OCI-LY3 (cell line): ENCODE results near the gene MTHFD1L.

Experiments
- H2AFZ ChIP-seq: fragments of 200-600, 300-600 bp; shearing (Covaris generic); 2 replicates; pipeline ENCODE4 v1.6.0; 2014; ENCODE audit warnings: antibody characterized with exemption, low read depth, low read length
- H3K27ac ChIP-seq: fragments of 200-600, 300-600 bp; sonication (generic); 2 replicates; pipeline ENCODE4 v1.5.1; 2014; ENCODE audit warnings: mild to moderate bottlenecking, low read length, moderate library complexity, mixed read lengths
- H3K27me3 ChIP-seq: fragments of 200-600, 300-600 bp; sonication (generic); 2 replicates; pipeline ENCODE4 v1.6.1; 2014; ENCODE audit warnings: low read depth, low read length, mixed read lengths
- H3K36me3 ChIP-seq: fragments of 200-600, 300-600 bp; sonication (generic); replicated peaks from 2 replicates; pipeline ENCODE3; 2014; ENCODE audit warnings: low read depth, low read length, mixed read lengths
- H3K4me1 ChIP-seq: fragments of 300-600, 200-600 bp; sonication (generic); 2 replicates; pipeline ENCODE4 v1.6.1; 2014; ENCODE audit warnings: low read length, mixed read lengths
- H3K4me2 ChIP-seq: fragments of 200-600, 300-600 bp; sonication (generic); 2 replicates; pipeline ENCODE4 v1.6.1; 2014; ENCODE audit warnings: low read length, mixed read lengths
- H3K4me3 ChIP-seq: fragments of 300-600, 200-600 bp; sonication (generic); 2 replicates; pipeline ENCODE4 v1.5.1; 2014; ENCODE audit warnings: antibody characterized with exemption, mild to moderate bottlenecking, low read length, moderate library complexity
- H3K79me2 ChIP-seq: fragments of 300-600, 200-600 bp; shearing (Covaris generic); 2 replicates; pipeline ENCODE4 v1.6.1; 2014; ENCODE audit warnings: mild to moderate bottlenecking, low read length, mixed read lengths
- H3K9ac ChIP-seq: fragments of 300-600, 200-600 bp; shearing (Covaris generic); 2 replicates; pipeline ENCODE4 v1.6.0; 2014; ENCODE audit warnings: mild to moderate bottlenecking, low read length, moderate library complexity
- H3K9me3 ChIP-seq: fragments of 200-600, 300-600 bp; shearing (Covaris generic); 2 replicates; pipeline ENCODE4 v1.6.1; 2014; ENCODE audit warnings: low read length, mixed read lengths; ENCODE audit not compliant: insufficient read depth
- H4K20me1 ChIP-seq: fragments of 200-600, 300-600 bp; sonication (generic); 2 replicates; pipeline ENCODE4 v1.6.1; 2016; ENCODE audit warnings: low read length, mixed read lengths; ENCODE audit not compliant: insufficient read depth
- EZH2phosphoT487 ChIP-seq: fragments of 200-600 bp; shearing (Covaris generic); IDR thresholded peaks from 2 replicates; pipeline ENCODE4 v1.6.1; 2018; ENCODE audit warnings: antibody characterized with exemption, mixed run types, low read depth
- TF ChIP-seq, protein P1 (sequence below): fragments of 200-600, 300-600 bp; sonication (generic); IDR thresholded peaks from 2 replicates; pipeline ENCODE4 v1.5.1; 2014; ENCODE audit warnings: antibody characterized with exemption, low read length, low read depth

Gene MTHFD1L

DNA sequence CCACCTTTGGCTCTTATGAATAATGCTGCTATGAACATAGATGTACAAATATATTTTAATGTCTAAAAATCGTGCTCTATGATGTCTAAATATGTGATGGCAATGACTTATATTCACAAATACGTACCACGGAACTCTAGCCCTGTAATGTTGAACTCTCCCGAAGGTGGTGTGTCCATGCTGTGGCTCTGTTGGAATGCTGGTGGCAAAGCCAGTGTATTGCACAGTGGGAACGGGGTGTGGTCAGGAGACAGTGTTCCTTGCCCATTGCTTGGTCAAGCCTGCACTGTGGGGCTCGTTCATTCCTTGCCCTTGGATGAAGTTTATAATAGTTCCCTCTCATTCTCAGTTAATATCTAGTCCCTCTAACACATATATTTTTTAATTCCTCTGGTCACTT lies 109.6 kb downstream of the MTHFD1L start:
- Histone ChIP-seq H3K4me3 (no peak overlapping the region), H3K9ac (no peak overlapping the region), H3K27me3 (no peaks in the 10 kb centered on the region), H3K79me2 (no peaks in the 10 kb centered on the region), H3K36me3 (peaks cover under 1% of the 10 kb centered on the region), H2AFZ (no peak overlapping the region), H4K20me1 (no peaks in the 10 kb centered on the region), H3K4me2 (no peak overlapping the region), H3K27ac (no peak overlapping the region), H3K9me3 (no peaks in the 10 kb centered on the region), H3K4me1 (peaks cover 4% of the 10 kb centered on the region; the same call in 1 of the 2 replicates)
- TF ChIP-seq, protein P1, sequence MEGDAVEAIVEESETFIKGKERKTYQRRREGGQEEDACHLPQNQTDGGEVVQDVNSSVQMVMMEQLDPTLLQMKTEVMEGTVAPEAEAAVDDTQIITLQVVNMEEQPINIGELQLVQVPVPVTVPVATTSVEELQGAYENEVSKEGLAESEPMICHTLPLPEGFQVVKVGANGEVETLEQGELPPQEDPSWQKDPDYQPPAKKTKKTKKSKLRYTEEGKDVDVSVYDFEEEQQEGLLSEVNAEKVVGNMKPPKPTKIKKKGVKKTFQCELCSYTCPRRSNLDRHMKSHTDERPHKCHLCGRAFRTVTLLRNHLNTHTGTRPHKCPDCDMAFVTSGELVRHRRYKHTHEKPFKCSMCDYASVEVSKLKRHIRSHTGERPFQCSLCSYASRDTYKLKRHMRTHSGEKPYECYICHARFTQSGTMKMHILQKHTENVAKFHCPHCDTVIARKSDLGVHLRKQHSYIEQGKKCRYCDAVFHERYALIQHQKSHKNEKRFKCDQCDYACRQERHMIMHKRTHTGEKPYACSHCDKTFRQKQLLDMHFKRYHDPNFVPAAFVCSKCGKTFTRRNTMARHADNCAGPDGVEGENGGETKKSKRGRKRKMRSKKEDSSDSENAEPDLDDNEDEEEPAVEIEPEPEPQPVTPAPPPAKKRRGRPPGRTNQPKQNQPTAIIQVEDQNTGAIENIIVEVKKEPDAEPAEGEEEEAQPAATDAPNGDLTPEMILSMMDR = no peak
- no peak for TF ChIP-seq EZH2phosphoT487

DNA sequence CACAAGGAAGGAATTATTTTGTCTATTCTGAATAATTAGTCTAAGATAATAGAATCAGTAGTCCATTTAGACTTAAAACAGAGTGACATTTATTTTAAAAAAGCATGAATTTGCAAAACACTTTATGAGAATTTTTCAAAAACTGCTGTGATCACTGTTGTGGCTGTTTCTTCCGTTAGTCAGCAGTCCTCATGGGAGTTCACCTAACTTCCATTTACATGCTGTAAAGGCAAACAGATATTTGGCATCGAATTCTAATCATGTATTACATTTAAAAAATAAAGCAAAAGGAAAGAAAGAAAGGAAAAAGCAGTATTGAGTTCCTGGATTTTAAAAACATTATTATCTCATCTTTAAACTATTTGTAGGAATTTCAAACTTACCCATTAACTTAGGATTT lies 111.8 kb downstream of the MTHFD1L start:
- Histone ChIP-seq H3K27ac (no peak overlapping the region), H3K27me3 (no peaks in the 10 kb centered on the region), H3K36me3 (no peaks in the 10 kb centered on the region)

DNA sequence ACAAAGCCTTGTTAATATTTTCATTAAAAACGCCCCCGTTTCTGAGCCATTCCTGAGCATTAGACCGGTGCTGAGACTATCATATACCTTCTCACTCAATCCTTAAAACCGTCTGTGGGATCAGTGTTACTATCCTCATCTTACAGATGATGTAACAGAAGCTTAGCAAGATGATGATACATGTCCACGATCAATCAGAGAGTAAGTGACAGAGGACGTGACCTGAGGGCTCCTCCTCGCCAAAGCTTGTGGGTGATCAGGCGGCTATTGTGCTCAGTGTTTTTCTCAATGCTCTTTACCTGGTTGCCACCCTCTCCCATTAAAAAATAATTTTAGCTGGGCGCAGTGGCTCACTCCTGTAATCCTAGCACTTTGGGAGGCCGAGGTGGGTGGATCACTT lies 113.1 kb downstream of the MTHFD1L start:
- Histone ChIP-seq H3K4me1 (peaks cover 4% of the 10 kb centered on the region; the same call in 1 of the 2 replicates), H4K20me1 (no peaks in the 10 kb centered on the region), H3K4me2 (no peak overlapping the region), H2AFZ (no peak overlapping the region), H3K9me3 (no peaks in the 10 kb centered on the region), H3K27me3 (no peaks in the 10 kb centered on the region), H3K9ac (no peak overlapping the region), H3K27ac (no peak overlapping the region), H3K4me3 (no peak overlapping the region), H3K79me2 (no peaks in the 10 kb centered on the region), H3K36me3 (no peaks in the 10 kb centered on the region)
- TF ChIP-seq, protein P1 = no peak
- TF ChIP-seq EZH2phosphoT487 = no peak

More for the DNA sequence above, 111.8 kb downstream of the MTHFD1L start:
- Histone ChIP-seq H3K9ac (no peak overlapping the region), H3K4me2 (no peak overlapping the region), H2AFZ (no peak overlapping the region), H3K4me3 (no peak overlapping the region), H3K9me3 (no peaks in the 10 kb centered on the region), H3K4me1 (peaks cover 4% of the 10 kb centered on the region; the same call in 1 of the 2 replicates), H3K79me2 (no peaks in the 10 kb centered on the region), H4K20me1 (no peaks in the 10 kb centered on the region)
- no peak for TF ChIP-seq EZH2phosphoT487
- TF ChIP-seq, protein P1 = no peak

DNA sequence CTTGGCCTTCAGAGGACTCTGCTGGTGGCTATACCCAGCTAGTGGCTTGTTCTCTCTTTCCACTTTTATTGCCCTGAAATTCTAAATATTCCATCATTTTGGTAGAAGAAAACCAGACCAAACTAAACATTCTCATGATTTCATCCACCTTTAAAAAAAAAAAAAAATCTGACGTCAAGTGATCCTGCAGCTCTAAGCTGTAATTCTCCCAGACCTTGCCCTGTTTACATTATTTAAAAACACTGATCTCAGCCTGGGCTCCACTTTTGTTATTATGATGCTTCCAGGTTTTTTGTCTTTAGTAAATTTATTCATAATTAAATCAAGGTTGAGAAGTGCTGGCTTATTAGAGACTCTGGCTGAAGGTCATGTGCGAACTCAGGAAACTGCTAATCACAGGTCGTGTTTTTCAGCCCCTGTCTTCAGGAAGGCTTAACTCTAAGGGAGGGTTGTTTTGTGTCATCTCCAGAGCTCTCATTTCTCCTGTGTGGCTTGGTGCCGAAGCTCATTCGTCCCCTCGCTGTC lies 114.4 kb downstream of the MTHFD1L start:
- Histone ChIP-seq H4K20me1 (no peaks in the 10 kb centered on the region), H3K4me1 (peaks cover 4% of the 10 kb centered on the region; the same call in 1 of the 2 replicates), H3K79me2 (no peaks in the 10 kb centered on the region), H3K9me3 (no peaks in the 10 kb centered on the region), H2AFZ (no peak overlapping the region), H3K36me3 (no peaks in the 10 kb centered on the region), H3K27ac (no peak overlapping the region), H3K4me3 (no peak overlapping the region), H3K9ac (no peak overlapping the region), H3K27me3 (no peaks in the 10 kb centered on the region), H3K4me2 (no peak overlapping the region)
- no peak for TF ChIP-seq EZH2phosphoT487
- TF ChIP-seq, protein P1 = no peak
